ENCODE measurements around the gene ZBTB47.

Gene ZBTB47

DNA sequence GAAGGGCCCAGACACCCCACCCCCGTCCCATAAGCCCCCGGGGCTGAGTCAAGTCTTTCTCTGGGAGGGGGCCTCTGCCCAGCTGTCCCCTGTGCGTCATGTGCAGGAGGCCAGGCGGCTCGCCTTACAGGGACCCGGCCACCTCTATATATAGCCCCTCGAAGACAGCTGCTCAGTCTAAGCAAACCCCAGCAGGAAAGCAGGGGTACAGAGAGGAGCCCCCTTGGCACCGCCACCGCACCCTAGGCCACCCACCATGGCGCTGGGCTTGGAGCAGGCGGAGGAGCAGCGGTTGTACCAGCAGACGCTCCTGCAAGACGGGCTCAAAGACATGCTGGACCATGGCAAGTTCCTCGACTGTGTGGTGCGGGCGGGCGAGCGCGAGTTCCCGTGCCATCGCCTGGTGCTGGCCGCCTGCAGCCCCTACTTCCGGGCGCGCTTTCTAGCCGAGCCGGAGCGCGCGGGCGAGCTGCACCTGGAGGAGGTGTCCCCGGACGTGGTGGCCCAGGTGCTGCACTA lies 31.9 kb downstream of the ZBTB47 start, which contains the start of gene KLHL40:
TSS of gene KLHL40 (plus strand) at position 175 of the 519 bp plus-strand sequence. CDS start at position 257, 82 bp downstream.
- DNase-seq (ENCODE audit: low spot score), result no peak

DNA sequence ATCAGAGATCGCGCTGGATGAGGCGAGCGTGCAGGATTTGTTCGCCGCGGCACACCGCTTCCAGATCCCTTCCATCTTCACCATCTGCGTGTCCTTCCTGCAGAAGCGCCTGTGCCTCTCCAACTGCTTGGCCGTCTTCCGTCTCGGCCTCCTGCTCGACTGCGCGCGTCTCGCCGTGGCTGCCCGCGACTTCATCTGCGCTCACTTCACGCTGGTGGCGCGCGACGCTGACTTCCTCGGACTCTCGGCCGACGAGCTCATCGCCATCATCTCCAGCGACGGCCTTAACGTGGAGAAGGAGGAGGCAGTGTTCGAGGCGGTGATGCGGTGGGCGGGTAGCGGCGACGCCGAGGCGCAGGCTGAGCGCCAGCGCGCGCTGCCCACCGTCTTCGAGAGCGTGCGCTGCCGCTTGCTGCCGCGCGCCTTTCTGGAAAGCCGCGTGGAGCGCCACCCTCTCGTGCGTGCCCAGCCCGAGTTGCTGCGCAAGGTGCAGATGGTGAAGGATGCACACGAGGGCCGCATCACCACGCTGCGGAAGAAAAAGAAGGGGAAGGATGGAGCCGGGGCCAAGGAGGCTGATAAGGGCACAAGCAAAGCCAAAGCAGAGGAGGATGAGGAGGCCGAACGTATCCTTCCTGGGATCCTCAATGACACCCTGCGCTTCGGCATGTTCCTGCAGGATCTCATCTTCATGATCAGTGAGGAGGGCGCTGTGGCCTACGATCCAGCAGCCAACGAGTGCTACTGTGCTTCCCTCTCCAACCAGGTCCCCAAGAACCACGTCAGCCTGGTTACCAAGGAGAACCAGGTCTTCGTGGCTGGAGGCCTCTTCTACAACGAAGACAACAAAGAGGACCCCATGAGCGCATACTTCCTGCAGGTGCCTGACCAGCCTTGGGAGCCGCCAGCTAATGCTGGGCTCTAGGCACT lies 32.7 kb downstream of the ZBTB47 start:
- DNase-seq (ENCODE audit: low spot score), result no peak

GRCh38 chr3:42686832-42687650 lies 33.5 kb downstream of the ZBTB47 start:
- DNase-seq (ENCODE audit: low spot score), result no peak

- DNase-seq (ENCODE audit: low spot score), result no peak
Measured at GRCh38 chr3:42688016-42688415, 34.5 kb downstream of the ZBTB47 start.

DNA sequence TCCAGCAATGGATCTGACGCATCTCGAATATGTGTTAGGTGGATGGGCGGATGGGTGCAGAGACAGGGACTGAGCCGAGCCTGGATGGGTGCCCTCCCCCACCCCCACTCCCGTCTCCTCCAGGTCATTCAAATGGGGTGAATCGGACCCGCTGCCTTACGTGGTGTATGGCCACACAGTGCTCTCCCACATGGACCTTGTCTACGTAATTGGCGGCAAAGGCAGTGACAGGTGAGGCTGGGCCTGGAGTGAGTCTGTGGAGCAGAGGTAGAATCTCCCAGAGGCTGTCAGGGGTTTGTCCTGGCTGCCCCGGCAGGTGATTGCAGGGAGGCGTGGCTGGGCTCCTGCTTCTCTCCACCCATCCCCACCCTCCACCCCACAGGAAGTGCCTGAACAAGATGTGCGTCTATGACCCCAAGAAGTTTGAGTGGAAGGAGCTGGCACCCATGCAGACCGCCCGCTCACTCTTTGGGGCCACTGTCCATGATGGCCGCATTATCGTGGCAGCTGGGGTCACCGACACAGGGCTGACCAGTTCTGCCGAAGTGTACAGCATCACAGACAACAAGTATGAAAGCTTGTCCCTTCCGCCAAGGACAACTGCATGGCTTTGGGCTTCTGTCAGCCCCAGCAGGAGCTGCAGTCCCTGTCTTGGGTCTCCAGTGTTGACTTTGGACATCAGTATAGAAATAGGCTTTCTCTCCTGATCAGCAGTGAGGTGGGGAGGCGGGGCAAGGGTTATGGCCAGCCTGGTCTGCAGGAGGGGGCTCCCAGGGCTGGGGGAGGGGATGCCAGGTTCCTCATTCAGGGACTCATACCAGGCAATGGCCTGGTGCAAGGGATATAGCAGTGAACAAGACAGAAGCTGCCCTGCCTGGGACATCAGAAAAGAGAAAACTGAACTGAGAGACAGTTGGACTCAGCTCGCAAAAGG lies 35.3 kb downstream of the ZBTB47 start:
- no peak for DNase-seq (ENCODE audit: low spot score)

GRCh38 chr3:42689421-42690014 lies 36.0 kb downstream of the ZBTB47 start:
- no peak for DNase-seq (ENCODE audit: low spot score)

- DNase-seq (ENCODE audit: low spot score), result no peak
Measured at GRCh38 chr3:42690191-42690590, 36.7 kb downstream of the ZBTB47 start.

- DNase-seq (ENCODE audit: low spot score), result no peak
Measured at GRCh38 chr3:42690766-42691680, 37.5 kb downstream of the ZBTB47 start.

GRCh38 chr3:42691816-42692666 lies 38.5 kb downstream of the ZBTB47 start:
- DNase-seq (ENCODE audit: low spot score), result no peak

DNA sequence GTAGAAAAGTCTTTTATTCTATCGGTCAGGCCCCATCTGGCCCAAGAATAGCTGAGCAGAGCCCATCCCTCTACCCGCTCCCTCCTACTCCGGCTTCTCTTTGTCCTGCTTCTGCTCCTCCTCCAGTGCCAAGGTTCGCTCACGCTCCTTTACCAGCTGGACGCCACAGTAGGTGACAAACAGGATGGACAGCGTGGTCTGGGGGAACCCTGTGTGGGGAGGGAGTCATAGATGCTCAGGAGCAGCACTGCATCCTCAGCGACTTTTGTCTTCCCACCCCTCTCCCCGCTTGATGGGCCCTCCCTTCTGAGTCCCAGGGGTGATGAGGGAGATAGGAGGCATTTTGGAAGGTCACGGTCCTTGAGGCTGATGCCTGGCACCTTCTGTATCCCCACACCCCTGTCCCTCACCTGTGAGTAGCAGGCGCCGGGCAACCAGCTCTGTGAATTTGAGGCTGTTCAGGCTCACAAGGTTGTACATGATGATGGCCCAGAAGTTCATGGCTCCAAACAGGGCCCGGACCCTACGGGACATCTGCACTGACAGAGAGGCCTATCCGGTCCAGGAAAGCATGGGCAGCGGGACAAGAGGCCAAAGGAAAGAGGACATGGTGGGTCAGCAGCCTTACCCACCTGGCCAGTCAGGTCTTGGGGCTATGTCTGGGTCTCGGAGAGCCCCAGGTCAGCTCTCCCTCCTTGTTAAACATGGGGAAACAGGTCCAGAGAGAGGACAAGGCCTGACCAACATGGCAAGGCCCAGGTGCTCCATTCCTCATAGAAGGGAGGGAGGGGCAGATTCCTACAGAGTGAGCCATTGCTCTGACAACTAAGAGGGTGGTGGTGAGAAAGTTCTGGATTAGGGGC lies 39.4 kb downstream of the ZBTB47 start:
- no peak for DNase-seq (ENCODE audit: low spot score)

GRCh38 chr3:42693530-42693930 lies 40.0 kb downstream of the ZBTB47 start:
- no peak for DNase-seq (ENCODE audit: low spot score)

DNA sequence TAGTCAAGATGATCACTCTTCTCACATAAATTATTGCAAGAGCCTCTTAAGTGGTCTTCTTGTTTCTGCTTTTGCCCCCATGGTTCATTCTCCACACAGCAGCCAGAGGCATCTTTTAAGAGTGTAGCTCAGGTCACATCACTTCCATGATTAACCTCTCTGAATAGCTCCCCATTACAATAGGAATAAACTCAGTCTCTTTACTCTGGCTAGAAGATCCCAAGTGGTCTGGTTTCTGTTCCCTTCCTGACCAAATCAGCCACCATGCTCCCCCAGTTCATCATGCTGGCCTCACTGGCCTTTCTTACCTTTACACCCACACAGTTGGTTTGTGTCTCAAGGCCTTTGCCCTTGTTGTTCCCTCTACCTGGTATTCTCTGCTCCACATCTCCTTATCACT lies 40.9 kb downstream of the ZBTB47 start:
- no peak for DNase-seq (ENCODE audit: low spot score)

DNA sequence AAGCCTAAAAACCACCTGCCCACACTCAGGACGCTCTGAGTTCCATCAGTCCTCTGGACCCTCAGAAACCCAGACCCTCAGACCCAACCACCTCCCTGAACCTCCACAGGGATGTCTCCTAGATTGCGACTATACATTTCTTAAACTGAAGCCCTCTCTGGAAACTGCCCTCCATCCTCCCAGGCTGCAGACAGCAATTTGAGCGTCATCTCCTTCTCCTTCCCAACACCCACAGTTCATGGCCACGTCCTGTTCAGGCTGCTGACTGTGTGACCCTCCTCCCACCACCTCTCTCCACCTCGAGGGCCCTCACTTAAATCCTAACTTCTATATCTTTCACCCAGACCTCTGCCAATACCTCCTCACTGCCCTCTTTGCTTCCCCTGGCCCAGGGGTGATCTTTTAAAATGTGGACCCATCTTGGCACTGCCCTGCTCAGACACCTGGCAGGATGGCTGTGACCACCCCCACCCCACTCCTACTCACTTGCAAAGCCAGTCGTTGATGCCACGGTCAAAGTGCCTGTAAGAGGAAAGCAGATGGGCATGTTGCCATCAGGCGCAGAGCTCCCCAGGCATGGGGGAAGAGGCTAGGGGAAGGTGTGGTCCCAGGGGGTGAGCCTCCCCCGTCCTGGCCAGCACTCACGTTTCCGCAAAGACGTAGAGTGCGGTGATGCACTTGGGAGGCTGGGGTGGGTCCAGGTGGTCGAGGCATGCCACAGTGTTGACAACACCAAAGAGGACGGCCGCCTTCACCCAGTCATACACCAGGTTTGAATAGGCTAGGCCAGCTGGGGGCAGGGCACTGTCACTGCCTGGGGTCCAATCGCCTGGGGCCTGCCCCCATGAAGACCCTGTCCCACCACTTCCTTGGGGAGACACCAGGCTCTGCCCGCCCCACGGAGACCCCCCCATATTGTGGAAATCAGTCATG lies 43.1 kb downstream of the ZBTB47 start:
- DNase-seq (ENCODE audit: low spot score), result no peak

GRCh38 chr3:42697289-42698051 lies 44.0 kb downstream of the ZBTB47 start:
- no peak for DNase-seq (ENCODE audit: low spot score)

DNA sequence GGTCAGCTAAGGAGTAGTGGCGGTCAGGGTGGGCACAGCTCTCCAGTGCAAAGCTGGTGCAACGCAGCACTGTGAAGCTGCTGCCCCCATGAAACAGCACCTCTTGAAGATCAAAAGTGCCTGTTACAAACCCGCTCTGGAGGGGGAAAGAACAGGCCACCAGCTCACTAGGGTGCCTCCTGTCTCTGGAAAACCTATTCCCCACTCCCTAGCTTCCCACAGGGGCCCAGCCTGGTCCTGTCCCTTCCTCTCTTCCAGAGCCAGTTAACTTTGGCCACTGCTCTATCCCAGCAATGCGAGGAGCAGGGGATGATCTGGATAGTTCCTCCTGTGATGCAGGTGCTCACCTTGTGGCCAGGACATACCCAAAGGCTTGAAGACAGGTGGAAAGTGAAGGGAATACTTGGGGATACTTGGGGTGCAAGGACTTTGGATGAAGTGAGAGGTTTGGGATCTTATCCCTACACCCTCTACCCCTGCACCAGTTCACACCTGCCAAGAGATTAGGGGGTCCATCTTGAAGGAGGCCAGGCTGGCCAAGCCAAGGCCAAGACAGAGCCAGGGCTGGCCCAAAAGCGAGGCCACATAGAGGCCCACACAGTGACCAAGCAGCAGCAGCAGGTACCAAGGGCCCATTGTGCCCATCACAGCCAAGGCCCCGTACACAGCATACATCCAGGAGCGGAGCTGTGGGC lies 44.9 kb downstream of the ZBTB47 start:
- no peak for DNase-seq (ENCODE audit: low spot score)

- DNase-seq (ENCODE audit: low spot score), result no peak
Measured at GRCh38 chr3:42698911-42699230, 45.4 kb downstream of the ZBTB47 start.

Data from CD4-positive, alpha-beta T cell treated with Interleukin-2 at 100 ng/mL for 4 hours (primary cell).